T-cell (primary cell): Measurements from ENCODE around the gene ABLIM1. TPM values are rescaled to one million over a fixed set of nuclear protein-coding genes. Genes with fewer than 3 reads are reported as not detected.

Experiments used
- ATAC-seq, 4 experiments: fragments of 200-7000 bp in 3 of 4; fragments of 150-1000 bp in 1 of 4; cut with Tn5 transposase; replicated peaks in 1 of 4; 1 replicate in 3 of 4; 2 replicates in 1 of 4; pipeline ENCODE4 v1.10.0; 2021; ENCODE audit warnings: moderate library complexity in 3 of 4, mild to moderate bottlenecking in 2 of 4, moderate number of reproducible peaks in 1 of 4
- CTCF ChIA-PET, 2 donors: fragments of 300-600 bp; sonication (Branson Sonifier 250); formaldehyde crosslinking; loops; one replicate each; lab custom pipeline; 2022; ENCODE audit warnings: antibody characterized with exemption in 2 of 2; lab: Charles Lee
- POLR2A ChIA-PET, 2 donors: fragments of 300-600 bp; sonication (Branson Sonifier 250); formaldehyde crosslinking; loops; one replicate each; lab custom pipeline; 2022; ENCODE audit warnings: antibody characterized with exemption in 2 of 2; lab: Charles Lee
- DNase-seq, 35 experiments: peaks; one replicate each; pipeline versions ENCODE4 v3.0.0 to v3.0.0-alpha.2; 2013 to 2023
- H3K27ac ChIP-seq: one replicate; pipeline ENCODE4 v1.5.1; 2013; ENCODE audit warnings: low read length
- H3K27me3 ChIP-seq, 2 experiments: replicated peaks in 1 of 2; 1 replicate in 1 of 2; 2 replicates in 1 of 2; pipeline versions ENCODE4 v1.6.1 to v1.7.0; 2013; ENCODE audit warnings: low read length in 1 of 2, mixed read lengths in 1 of 2; ENCODE audit not compliant: control insufficient read depth in 2 of 2, insufficient read depth in 2 of 2; ENCODE audit errors: extremely low read depth in 1 of 2
- H3K36me3 ChIP-seq, 2 donors: 1 replicate in 1 of 2; 2 replicates in 1 of 2; pipeline versions ENCODE4 v1.6.1 to v1.7.0; 2013; ENCODE audit warnings: low read length in 1 of 2; ENCODE audit not compliant: control insufficient read depth in 2 of 2, insufficient read depth in 1 of 2; ENCODE audit errors: extremely low read depth in 1 of 2
- H3K4me1 ChIP-seq, 2 experiments: 1 replicate in 1 of 2; 2 replicates in 1 of 2; pipeline versions ENCODE4 v1.6.1 to v1.7.0; 2013; ENCODE audit warnings: low read length in 2 of 2, mixed read lengths in 1 of 2; ENCODE audit not compliant: insufficient read depth in 2 of 2, control insufficient read depth in 1 of 2; ENCODE audit errors: extremely low read depth in 1 of 2
- H3K4me3 ChIP-seq, 2 donors: 1 replicate in 1 of 2; 2 replicates in 1 of 2; pipeline versions ENCODE4 v1.5.1 to v1.7.0; 2013; ENCODE audit warnings: mild to moderate bottlenecking in 2 of 2, low read length in 1 of 2, moderate library complexity in 1 of 2; ENCODE audit not compliant: control insufficient read depth in 1 of 2; ENCODE audit errors: extremely low read depth in 1 of 2
- H3K9me3 ChIP-seq: 2 replicates; pipeline ENCODE4 v1.7.0; 2013
- H3K27ac Mint-ChIP-seq, 2 donors: one replicate each; pipeline ENCODE4 v1.8.0; 2020 to 2021; ENCODE audit warnings: mild to moderate bottlenecking in 2 of 2, mixed read lengths in 2 of 2
- H3K27me3 Mint-ChIP-seq, 2 donors: one replicate each; pipeline ENCODE4 v1.8.0; 2021 to 2022; ENCODE audit warnings: mixed read lengths in 2 of 2
- H3K36me3 Mint-ChIP-seq: one replicate; pipeline ENCODE4 v1.8.0; 2021; ENCODE audit warnings: mixed read lengths
- H3K4me1 Mint-ChIP-seq, 3 donors: one replicate each; pipeline ENCODE4 v1.8.0; 2020 to 2022; ENCODE audit warnings: mixed read lengths in 3 of 3, mild to moderate bottlenecking in 1 of 3
- H3K4me3 Mint-ChIP-seq, 3 donors: one replicate each; pipeline ENCODE4 v1.8.0; 2020 to 2022; ENCODE audit warnings: mild to moderate bottlenecking in 3 of 3, mixed read lengths in 3 of 3, moderate library complexity in 3 of 3
- H3K9me3 Mint-ChIP-seq, 3 donors: one replicate each; pipeline ENCODE4 v1.8.0; 2020 to 2022; ENCODE audit warnings: mixed read lengths in 3 of 3
- WGBS: methylation state at CpG from one replicate; pipeline ENCODE4 v1.1.5; 2013; ENCODE audit warnings: missing lambda C conversion rate; ENCODE audit not compliant: insufficient coverage; 5-methylcytosine and 5-hydroxymethylcytosine counted together
- total RNA-seq, 35 experiments: library from RNA in 6 of 35; stranded (reverse) in 6 of 35; fragments of 120-200 nt in 1 of 35; gene quantifications; one replicate each; pipeline versions ENCODE4 v1.2.1 to v1.2.4 and lab custom pipeline; 2013 to 2026

Gene ABLIM1
- total RNA-seq, 5 donors from 2014 or later (not counting 1 experiment from before 2014, with no cell fraction given) = 212 to 311 (median 266) TPM

GRCh38 chr10:114626841-114627240 is 31.2 kb downstream of the ABLIM1 start:
- H3K36me3 ChIP-seq = no peaks in the 10 kb centered on the region
- H3K9me3 ChIP-seq = no peaks in the 10 kb centered on the region
- no peak overlapping the region for H3K4me3 ChIP-seq
- DNase-seq (no peak), ATAC-seq (no peak)
- Mint-ChIP-seq H3K36me3 (no peaks in the 10 kb centered on the region), H3K9me3 (peaks cover 0 to 9% (median 7%) of the 10 kb centered on the region in 3 donors), H3K27me3 (peaks cover 18 to 21% of the 10 kb centered on the region in 2 donors), H3K27ac (no peak overlapping the region), H3K4me1 (peaks cover 9 to 16% (median 10%) of the 10 kb centered on the region in 3 donors), H3K4me3 (no peak overlapping the region)
- 89% methylated on average over 1 of the region's 1 CpG for WGBS
- no peak overlapping the region for H3K27ac ChIP-seq
- peaks cover 0 to 7% of the 10 kb centered on the region in 2 experiments for H3K4me1 ChIP-seq
- peaks cover 0 to 10% of the 10 kb centered on the region in 2 experiments for H3K27me3 ChIP-seq
- ChIA-PET POLR2A (no interaction called here), CTCF (no interaction called here)

GRCh38 chr10:114624951-114625780 is 32.9 kb downstream of the ABLIM1 start:
- Mint-ChIP-seq H3K27ac (no peak overlapping the region), H3K36me3 (no peaks in the 10 kb centered on the region), H3K4me1 (peaks cover 0 to 6% (median 0%) of the 10 kb centered on the region in 3 donors), H3K27me3 (peaks cover 4 to 7% of the 10 kb centered on the region in 2 donors), H3K4me3 (no peak overlapping the region), H3K9me3 (peaks cover 0 to 9% (median 7%) of the 10 kb centered on the region in 3 donors)
- no peaks in the 10 kb centered on the region for H3K36me3 ChIP-seq
- no peak for ATAC-seq
- WGBS = 96% methylated on average over 2 of the region's 5 CpGs
- ChIA-PET CTCF (interaction anchor here (0.6 to 0.7 kb wide), 2 partner anchors 10 to 143 kb away, joined by 3 read pairs; no protein-coding TSS in a partner anchor), POLR2A (no interaction called here)
- peaks cover 0 to 3% of the 10 kb centered on the region in 2 experiments for H3K27me3 ChIP-seq
- no peak overlapping the region for H3K4me3 ChIP-seq
- no peaks in the 10 kb centered on the region for H3K4me1 ChIP-seq
- no peak for DNase-seq
- no peaks in the 10 kb centered on the region for H3K9me3 ChIP-seq
- no peak overlapping the region for H3K27ac ChIP-seq

- ATAC-seq (no peak), DNase-seq (no peak)
- Histone ChIP-seq H3K4me1 (no peaks in the 10 kb centered on the region), H3K27ac (no peak overlapping the region), H3K36me3 (no peaks in the 10 kb centered on the region), H3K4me3 (no peak overlapping the region), H3K27me3 (peaks cover 0 to 3% of the 10 kb centered on the region in 2 experiments), H3K9me3 (no peaks in the 10 kb centered on the region)
- H3K9me3 Mint-ChIP-seq = peaks cover 0 to 9% (median 7%) of the 10 kb centered on the region in 3 donors
- no peaks in the 10 kb centered on the region for H3K36me3 Mint-ChIP-seq
- CTCF ChIA-PET = interaction anchor here (0.7 kb wide), 2 partner anchors 9 to 58 kb away, joined by 3 read pairs; no protein-coding TSS in a partner anchor
- WGBS = no CpG with 5 or more reads among the region's 2 CpGs
- no peak overlapping the region for H3K4me3 Mint-ChIP-seq
- peaks cover 0 to 5% (median 0%) of the 10 kb centered on the region in 3 donors for H3K4me1 Mint-ChIP-seq
- POLR2A ChIA-PET = no interaction called here
- H3K27me3 Mint-ChIP-seq = no peaks in the 10 kb centered on the region
- no peak overlapping the region for H3K27ac Mint-ChIP-seq
These were observed 33.7 kb downstream of the ABLIM1 start for GRCh38 chr10:114624422-114624821.

- H3K27ac ChIP-seq = no peak overlapping the region
- Mint-ChIP-seq H3K36me3 (no peaks in the 10 kb centered on the region), H3K4me3 (no peak overlapping the region), H3K27ac (no peak overlapping the region), H3K27me3 (no peaks in the 10 kb centered on the region), H3K9me3 (peaks cover 0 to 9% (median 7%) of the 10 kb centered on the region in 3 donors), H3K4me1 (peaks cover 0 to 5% (median 0%) of the 10 kb centered on the region in 3 donors)
- H3K27me3 ChIP-seq = peaks cover 0 to 3% of the 10 kb centered on the region in 2 experiments
- ATAC-seq (no peak), DNase-seq (no peak)
- no peaks in the 10 kb centered on the region for H3K36me3 ChIP-seq
- H3K9me3 ChIP-seq = no peaks in the 10 kb centered on the region
- ChIA-PET CTCF (interaction anchor here in 1 of 2 donors (0.7 kb wide), 1 partner anchor 58 kb away, joined by 3 read pairs; no protein-coding TSS in a partner anchor), POLR2A (no interaction called here)
- no peaks in the 10 kb centered on the region for H3K4me1 ChIP-seq
- 53% methylated on average over 2 of the region's 2 CpGs for WGBS
- no peak overlapping the region for H3K4me3 ChIP-seq
These were observed 34.3 kb downstream of the ABLIM1 start for GRCh38 chr10:114623661-114624294.

GRCh38 chr10:114623155-114623554 is 34.9 kb downstream of the ABLIM1 start:
- H3K27ac Mint-ChIP-seq = no peak overlapping the region
- Histone ChIP-seq H3K9me3 (no peaks in the 10 kb centered on the region), H3K36me3 (no peaks in the 10 kb centered on the region), H3K4me1 (no peaks in the 10 kb centered on the region), H3K27ac (no peak overlapping the region), H3K27me3 (peaks cover 0 to 3% of the 10 kb centered on the region in 2 experiments), H3K4me3 (no peak overlapping the region)
- H3K9me3 Mint-ChIP-seq = peaks cover 0 to 9% (median 7%) of the 10 kb centered on the region in 3 donors
- 100% methylated on average over 1 of the region's 2 CpGs for WGBS
- DNase-seq = no peak
- H3K4me3 Mint-ChIP-seq = no peak overlapping the region
- ChIA-PET CTCF (no interaction called here), POLR2A (no interaction called here)
- no peaks in the 10 kb centered on the region for H3K36me3 Mint-ChIP-seq
- H3K4me1 Mint-ChIP-seq = peaks cover 0 to 5% (median 0%) of the 10 kb centered on the region in 3 donors
- no peaks in the 10 kb centered on the region for H3K27me3 Mint-ChIP-seq
- no peak for ATAC-seq

GRCh38 chr10:114618722-114619121 is 39.4 kb downstream of the ABLIM1 start:
- Histone ChIP-seq H3K36me3 (no peaks in the 10 kb centered on the region), H3K4me1 (no peaks in the 10 kb centered on the region), H3K4me3 (no peak overlapping the region), H3K9me3 (no peaks in the 10 kb centered on the region), H3K27ac (no peak overlapping the region), H3K27me3 (no peaks in the 10 kb centered on the region)
- Mint-ChIP-seq H3K27ac (no peak overlapping the region), H3K27me3 (peaks cover 0 to 5% of the 10 kb centered on the region in 2 donors), H3K4me1 (peaks cover 3 to 7% (median 6%) of the 10 kb centered on the region in 3 donors), H3K9me3 (no peaks in the 10 kb centered on the region), H3K4me3 (no peak overlapping the region), H3K36me3 (no peaks in the 10 kb centered on the region)
- ChIA-PET CTCF (no interaction called here), POLR2A (no interaction called here)
- 80% methylated on average over 1 of the region's 3 CpGs for WGBS
- ATAC-seq (no peak), DNase-seq (no peak)
